ENCODE results near the gene ANKRD40CL.
A peak's percentile ranks its signal among the peaks of the same experiment; 100 is the strongest.
"Not testable (repeated sequence)": the region's sequence is repeated elsewhere in the genome, so short reads cannot be mapped to it uniquely, and the experiment has no call there.

Gene ANKRD40CL

GRCh38 chr17:50758989-50759544, 8.3 kb downstream of the ANKRD40CL start:
- no peak for DNase-seq (ENCODE audit: low read depth)

- no peak for DNase-seq (ENCODE audit: low read depth)
Observed at GRCh38 chr17:50758524-50758923, 8.8 kb downstream of the ANKRD40CL start.

GRCh38 chr17:50754521-50754920, 12.8 kb downstream of the ANKRD40CL start:
- no peak for DNase-seq (ENCODE audit: low read depth)

GRCh38 chr17:50749245-50749644, 18.1 kb downstream of the ANKRD40CL start:
- DNase-seq (ENCODE audit: low read depth) = no peak

GRCh38 chr17:50745631-50746030, 21.7 kb downstream of the ANKRD40CL start:
- DNase-seq (ENCODE audit: low read depth) = no peak

- no peak for DNase-seq (ENCODE audit: low read depth)
Observed at GRCh38 chr17:50739098-50739497, 28.2 kb downstream of the ANKRD40CL start.

- no peak for DNase-seq (ENCODE audit: low read depth)
Observed at GRCh38 chr17:50737118-50737698, 30.1 kb downstream of the ANKRD40CL start.

- no peak for DNase-seq (ENCODE audit: low read depth)
Observed at GRCh38 chr17:50735287-50735686, 32.0 kb downstream of the ANKRD40CL start.

- DNase-seq (ENCODE audit: low read depth) = no peak
Observed at GRCh38 chr17:50731575-50732460, 35.5 kb downstream of the ANKRD40CL start.

GRCh38 chr17:50728881-50729765, 38.2 kb downstream of the ANKRD40CL start:
- DNase-seq (ENCODE audit: low read depth) = no peak

GRCh38 chr17:50728112-50728429, 39.2 kb downstream of the ANKRD40CL start:
- DNase-seq (ENCODE audit: low read depth) = no peak

- no peak for DNase-seq (ENCODE audit: low read depth)
Observed at GRCh38 chr17:50725769-50726655, 41.3 kb downstream of the ANKRD40CL start.

GRCh38 chr17:50724622-50725021, 42.7 kb downstream of the ANKRD40CL start:
- not testable (repeated sequence) for DNase-seq (ENCODE audit: low read depth)

- DNase-seq (ENCODE audit: low read depth) = no peak
Observed at GRCh38 chr17:50722746-50723145, 44.6 kb downstream of the ANKRD40CL start.

GRCh38 chr17:50721194-50722010, 45.9 kb downstream of the ANKRD40CL start:
- no peak for DNase-seq (ENCODE audit: low read depth)

GRCh38 chr17:50719924-50720794, 47.2 kb downstream of the ANKRD40CL start:
- no peak for DNase-seq (ENCODE audit: low read depth)

GRCh38 chr17:50719144-50719923, 48.0 kb downstream of the ANKRD40CL start, which contains the start of gene LUC7L3:
Gene LUC7L3 (plus strand): TSS chr17:50719603. CDS start chr17:50719733, 130 bp downstream.
- peak; percentile 89 for DNase-seq (ENCODE audit: low read depth)

GRCh38 chr17:50715471-50715870, 51.8 kb downstream of the ANKRD40CL start:
- DNase-seq (ENCODE audit: low read depth) = no peak
